Small intestine (tissue), 7 donors: ENCODE measurements around the gene SLC47A2. TPM values are rescaled to one million over a fixed set of nuclear protein-coding genes. Genes with fewer than 3 reads are reported as not detected.

ENCODE experiments used
- DNase-seq, 2 donors: peaks; one replicate each; pipeline versions ENCODE4 v3.0.0 to v3.0.0-alpha.2; 2013
- FAIRE-seq: peaks from 2 replicates; lab custom pipeline; 2012; peaks lifted over from hg19 to GRCh38; lab: Jason Lieb, UNC
- H3K27ac ChIP-seq, 3 donors: one replicate each; pipeline ENCODE4 v1.5.1; 2013; ENCODE audit warnings: low read length in 2 of 3, mild to moderate bottlenecking in 2 of 3, control low read depth in 1 of 3, inconsistent platforms in 1 of 3, low read depth in 1 of 3, moderate library complexity in 1 of 3
- H3K27me3 ChIP-seq, 3 donors: one replicate each; pipeline ENCODE4 v1.6.1; 2013; ENCODE audit warnings: low read length in 3 of 3, inconsistent platforms in 1 of 3; ENCODE audit not compliant: control insufficient read depth in 3 of 3, insufficient read depth in 3 of 3
- H3K36me3 ChIP-seq, 3 donors: one replicate each; pipeline ENCODE4 v1.6.1; 2013; ENCODE audit warnings: low read length in 3 of 3, inconsistent platforms in 1 of 3, low read depth in 1 of 3, mild to moderate bottlenecking in 1 of 3, moderate library complexity in 1 of 3; ENCODE audit not compliant: control insufficient read depth in 3 of 3, insufficient read depth in 2 of 3
- H3K4me1 ChIP-seq, 3 donors: one replicate each; pipeline ENCODE4 v1.6.1; 2013; ENCODE audit warnings: low read length in 2 of 3, inconsistent platforms in 1 of 3, low read depth in 1 of 3, mild to moderate bottlenecking in 1 of 3, moderate library complexity in 1 of 3; ENCODE audit not compliant: control insufficient read depth in 3 of 3, insufficient read depth in 2 of 3
- H3K4me3 ChIP-seq, 3 donors: one replicate each; pipeline ENCODE4 v1.5.1; 2013; ENCODE audit warnings: low read length in 3 of 3, control low read depth in 1 of 3, inconsistent platforms in 1 of 3, low read depth in 1 of 3, mild to moderate bottlenecking in 1 of 3, moderate library complexity in 1 of 3
- H3K9me3 ChIP-seq, 2 donors: one replicate each; pipeline ENCODE4 v1.6.1; 2013; ENCODE audit warnings: low read depth in 1 of 2, low read length in 1 of 2; ENCODE audit not compliant: control insufficient read depth in 2 of 2, insufficient read depth in 1 of 2
- WGBS, 3 donors: extraction: QIAGEN DNeasy Blood & Tissue Kit; methylation state at CpG; one replicate each; pipeline ENCODE4 v1.1.7; 2013; 5-methylcytosine and 5-hydroxymethylcytosine counted together
- polyA plus RNA-seq, 4 donors: library from polyadenylated mRNA; stranded (reverse) in 3 of 4; unstranded in 1 of 4; fragments of 200-250 nt in 3 of 4; fragments of 120-200 nt in 1 of 4; gene quantifications; one replicate each; pipeline versions ENCODE4 v1.2.1 to v1.2.3, GENCODE V29; 2013
- donor health status: healthy with polysubstance abuse.
- donor health status: control.
- donor health status: control.
- donor health status: Bipolar disorder and iron deficiency.
- donor health status: healthy.

Gene SLC47A2
- polyA plus RNA-seq, 4 donors: 0.34 to 1.1 (median 0.54) TPM

GRCh38 chr17:19727501-19728078 lies 11.2 kb upstream of the SLC47A2 start:
- WGBS, 3 donors: 20 to 51% (median 39%) methylated on average over 4 of the region's 4 CpGs
- Histone ChIP-seq H3K9me3 (peaks cover 0 to 3% of the 10 kb centered on the region in 2 donors), H3K36me3 (no peaks in the 10 kb centered on the region), H3K27ac (peak overlapping the region; percentile 6 to 96 (median 54)), H3K27me3 (no peaks in the 10 kb centered on the region), H3K4me1 (peaks cover 3 to 27% (median 3%) of the 10 kb centered on the region in 3 donors), H3K4me3 (no peak overlapping the region)
- FAIRE-seq (no peak), DNase-seq (peak in 1 of 2 donors; percentile 44)

- FAIRE-seq: no peak
- H3K4me3 ChIP-seq: no peak overlapping the region
- peak overlapping the region in 1 of 3 donors; percentile 96 for H3K27ac ChIP-seq
- no peaks in the 10 kb centered on the region for H3K27me3 ChIP-seq
- H3K4me1 ChIP-seq: peaks cover 3 to 33% (median 3%) of the 10 kb centered on the region in 3 donors
- WGBS, 3 donors: 80 to 92% (median 85%) methylated on average over 7 of the region's 7 CpGs
- H3K9me3 ChIP-seq: peaks cover 0 to 3% of the 10 kb centered on the region in 2 donors
- no peaks in the 10 kb centered on the region for H3K36me3 ChIP-seq
- no peak for DNase-seq
These were observed 10.4 kb upstream of the SLC47A2 start for GRCh38 chr17:19726631-19727376.

GRCh38 chr17:19725486-19725885 lies 9.1 kb upstream of the SLC47A2 start:
- Histone ChIP-seq H3K27me3 (no peaks in the 10 kb centered on the region), H3K27ac (no peak overlapping the region), H3K4me1 (peaks cover 3 to 47% (median 6%) of the 10 kb centered on the region in 3 donors), H3K9me3 (peaks cover 0 to 3% of the 10 kb centered on the region in 2 donors), H3K36me3 (no peaks in the 10 kb centered on the region), H3K4me3 (no peak overlapping the region)
- no peak for FAIRE-seq
- DNase-seq: no peak
- WGBS, 3 donors: 93 to 94% (median 94%) methylated on average over 5 of the region's 5 CpGs

GRCh38 chr17:19724501-19725420 lies 8.4 kb upstream of the SLC47A2 start:
- Histone ChIP-seq H3K4me1 (peaks cover 3 to 54% (median 13%) of the 10 kb centered on the region in 3 donors), H3K4me3 (peak overlapping the region in 2 of 3 donors; percentile 14 to 20), H3K27me3 (no peaks in the 10 kb centered on the region), H3K27ac (no peak overlapping the region), H3K9me3 (peaks cover 0 to 3% of the 10 kb centered on the region in 2 donors), H3K36me3 (no peaks in the 10 kb centered on the region)
- WGBS, 3 donors: 40 to 48% (median 48%) methylated on average over 43 to 55 of the region's 55 CpGs
- DNase-seq (peak in 1 of 2 donors; percentile 61), FAIRE-seq (no peak)

GRCh38 chr17:19723964-19724363 lies 7.6 kb upstream of the SLC47A2 start:
- Histone ChIP-seq H3K27me3 (no peaks in the 10 kb centered on the region), H3K36me3 (no peaks in the 10 kb centered on the region), H3K4me1 (peaks cover 3 to 61% (median 17%) of the 10 kb centered on the region in 3 donors), H3K9me3 (peaks cover 0 to 3% of the 10 kb centered on the region in 2 donors), H3K27ac (no peak overlapping the region), H3K4me3 (no peak overlapping the region)
- no peak for DNase-seq
- no peak for FAIRE-seq
- WGBS, 3 donors: 93 to 100% (median 99%) methylated on average over 1 of the region's 1 CpG

- Histone ChIP-seq H3K9me3 (no peaks in the 10 kb centered on the region), H3K27me3 (no peaks in the 10 kb centered on the region), H3K4me3 (no peak overlapping the region), H3K4me1 (peaks cover 4 to 67% (median 24%) of the 10 kb centered on the region in 3 donors), H3K36me3 (no peaks in the 10 kb centered on the region), H3K27ac (peak overlapping the region; percentile 52 to 75 (median 69))
- FAIRE-seq (no peak), DNase-seq (peak; percentile 95 to 99)
- 27 to 49% (median 39%) methylated on average over 9 of the region's 9 CpGs for WGBS, 3 donors
These were observed 4.4 kb upstream of the SLC47A2 start for GRCh38 chr17:19720631-19721426.

GRCh38 chr17:19720210-19720475 lies 3.8 kb upstream of the SLC47A2 start:
- Histone ChIP-seq H3K4me3 (no peak overlapping the region), H3K4me1 (peaks cover 4 to 66% (median 24%) of the 10 kb centered on the region in 3 donors), H3K27ac (peak overlapping the region; percentile 52 to 75 (median 69)), H3K36me3 (no peaks in the 10 kb centered on the region), H3K27me3 (no peaks in the 10 kb centered on the region), H3K9me3 (no peaks in the 10 kb centered on the region)
- 62 to 74% (median 68%) methylated on average over 5 of the region's 5 CpGs for WGBS, 3 donors
- DNase-seq (no peak), FAIRE-seq (no peak)
